OCI-LY1 (cell line): Measurements from ENCODE around the gene VAMP5.
"Not testable (repeated sequence)": the region's sequence is repeated elsewhere in the genome, so short reads cannot be mapped to it uniquely, and the experiment has no call there.

Experiments used
- CTCF ChIP-seq: fragments of 200-600 bp; sonication (generic), shearing (Covaris generic); IDR thresholded peaks from 2 replicates; pipeline ENCODE4 v1.5.1; 2017; ENCODE audit warnings: mild to moderate bottlenecking, antibody characterized with exemption, low read length, moderate library complexity, mixed read lengths
- EZH2 ChIP-seq: fragments of 200-600 bp; sonication (generic), shearing (Covaris generic); IDR thresholded peaks from 2 replicates; pipeline ENCODE4 v1.8.0; 2017; ENCODE audit warnings: borderline replicate concordance, mixed run types, mild to moderate bottlenecking, antibody characterized with exemption, low read length, moderate library complexity, mixed read lengths

GRCh38 chr2:85560403-85560726 is 23.9 kb upstream of the VAMP5 start:
- TF ChIP-seq CTCF, EZH2: not testable (repeated sequence)
